SK-N-SH (cell line): ENCODE measurements around the gene AGFG1. TPM values are rescaled to one million over a fixed set of nuclear protein-coding genes. Genes with fewer than 3 reads are reported as not detected.

ENCODE experiments used
- CTCF ChIA-PET: fragments of 300-600, 350-600 bp; formaldehyde crosslinking; extraction: SDS; loops from one replicate; lab custom pipeline; 2021; lab: Yijun Ruan, JAX
- POLR2A ChIA-PET: fragments of 350-600 bp; sonication (Branson Sonifier 250); formaldehyde crosslinking; extraction: SDS; loops from one replicate; lab custom pipeline; 2020; ENCODE audit warnings: antibody characterized with exemption, inconsistent platforms; lab: Yijun Ruan, JAX
- DNase-seq: peaks from one replicate; pipeline ENCODE4 v3.0.0; 2012
- H2AFZ ChIP-seq: fragments of 200-600 bp; sonication (generic); 2 replicates; pipeline ENCODE4 v1.8.1; 2016; ENCODE audit warnings: antibody characterized with exemption, mild to moderate bottlenecking, low read depth
- H3F3A ChIP-seq: fragments of 200-600 bp; sonication (generic); replicated peaks from 2 replicates; pipeline ENCODE3; 2016; ENCODE audit warnings: antibody characterized with exemption, mild to moderate bottlenecking; ENCODE audit not compliant: insufficient read depth
- H3K27ac ChIP-seq, 2 experiments: fragments of 200-500 bp in 1 of 2; fragments of 200-600 bp in 1 of 2; sonication (Bioruptor generic) in 1 of 2; sonication (generic), shearing (Covaris generic) in 1 of 2; 2 replicates each; pipeline versions ENCODE4 v1.5.1 to v1.6.1; 2014 to 2016; ENCODE audit warnings: low read depth in 2 of 2, inconsistent platforms in 1 of 2, low read length in 1 of 2, mild to moderate bottlenecking in 1 of 2, mixed read lengths in 1 of 2
- H3K27me3 ChIP-seq: fragments of 200-600 bp; sonication (generic), shearing (Covaris generic); 2 replicates; pipeline ENCODE4 v1.6.1; 2016; ENCODE audit warnings: mixed run types; ENCODE audit not compliant: insufficient read depth
- H3K36me3 ChIP-seq, 2 experiments: fragments of 200-500 bp in 1 of 2; fragments of 200-600 bp in 1 of 2; sonication (Bioruptor generic) in 1 of 2; sonication (generic) in 1 of 2; replicated peaks in 1 of 2; 2 replicates each; pipeline versions ENCODE3 to v1.5.1; 2014 to 2016; ENCODE audit warnings: low read length in 1 of 2, mild to moderate bottlenecking in 1 of 2; ENCODE audit not compliant: insufficient read depth in 2 of 2, control insufficient read depth in 1 of 2
- H3K4me1 ChIP-seq, 2 experiments: fragments of 200-500 bp in 1 of 2; fragments of 200-600 bp in 1 of 2; sonication (Bioruptor generic) in 1 of 2; sonication (generic), shearing (Covaris generic) in 1 of 2; 2 replicates each; pipeline versions ENCODE4 v1.5.1 to v1.6.1; 2014 to 2016; ENCODE audit warnings: low read depth in 1 of 2, low read length in 1 of 2, mixed run types in 1 of 2; ENCODE audit not compliant: insufficient read depth in 2 of 2, control insufficient read depth in 1 of 2
- H3K4me2 ChIP-seq: fragments of 200-600 bp; sonication (generic), shearing (Covaris generic); 2 replicates; pipeline ENCODE4 v1.6.1; 2017; ENCODE audit warnings: mixed run types
- H3K4me3 ChIP-seq, 2 experiments: fragments of 200-500 bp in 1 of 2; fragments of 200-600 bp in 1 of 2; sonication (Bioruptor generic) in 1 of 2; sonication (generic), shearing (Covaris generic) in 1 of 2; 2 replicates each; pipeline versions ENCODE4 v1.5.1 to v1.8.1; 2014 to 2016; ENCODE audit warnings: low read depth in 2 of 2, inconsistent platforms in 1 of 2, low read length in 1 of 2, mild to moderate bottlenecking in 1 of 2, mixed read lengths in 1 of 2, moderate library complexity in 1 of 2
- H3K79me2 ChIP-seq: fragments of 200-600 bp; sonication (generic); 2 replicates; pipeline ENCODE4 v1.8.1; 2017; ENCODE audit warnings: mild to moderate bottlenecking; ENCODE audit not compliant: insufficient read depth
- H3K9ac ChIP-seq: fragments of 200-600 bp; sonication (generic); 2 replicates; pipeline ENCODE4 v1.6.1; 2017; ENCODE audit warnings: mixed run types
- H3K9me2 ChIP-seq: fragments of 200-600 bp; sonication (generic); 2 replicates; pipeline ENCODE4 v1.6.1; 2017; ENCODE audit warnings: mixed run types
- H3K9me3 ChIP-seq: fragments of 200-600 bp; sonication (generic); 2 replicates; pipeline ENCODE4 v1.6.1; 2017; ENCODE audit warnings: mixed run types, mild to moderate bottlenecking, moderate library complexity
- H4K20me1 ChIP-seq: fragments of 200-600 bp; sonication (generic); 2 replicates; pipeline ENCODE4 v1.6.1; 2017; ENCODE audit warnings: mild to moderate bottlenecking, mixed run types; ENCODE audit not compliant: insufficient read depth
- CTCF ChIP-seq: fragments of 200-600 bp; sonication (generic); IDR thresholded peaks from 2 replicates; pipeline ENCODE4 v1.6.1; 2017; ENCODE audit warnings: antibody characterized with exemption, mild to moderate bottlenecking, moderate library complexity
- ELF1 ChIP-seq: IDR thresholded peaks from 2 replicates; pipeline ENCODE4 v1.4.0; 2012
- EZH2phosphoT487 ChIP-seq: fragments of 200-600 bp; sonication (generic); IDR thresholded peaks from 2 replicates; pipeline ENCODE4 v1.6.1; 2017; ENCODE audit warnings: low read depth, mixed run types, mild to moderate bottlenecking, antibody characterized with exemption, moderate library complexity, borderline replicate concordance
- FOSL2 ChIP-seq: IDR thresholded peaks from 2 replicates; pipeline ENCODE4 v1.4.0; 2012; ENCODE audit warnings: low read depth, mild to moderate bottlenecking, moderate library complexity, borderline replicate concordance
- FOXJ3 ChIP-seq: sonication (generic); formaldehyde crosslinking; IDR thresholded peaks from 2 replicates; pipeline ENCODE4 v1.5.1; 2020; ENCODE audit warnings: mild to moderate bottlenecking, missing genetic modification reagents
- FOXM1 ChIP-seq: IDR thresholded peaks from 2 replicates; pipeline ENCODE4 v1.4.0; 2012; ENCODE audit warnings: low read depth, mild to moderate bottlenecking
- GABPA ChIP-seq: IDR thresholded peaks from 2 replicates; pipeline ENCODE4 v1.4.0; 2012; ENCODE audit warnings: low read depth, mild to moderate bottlenecking
- GATA2 ChIP-seq: sonication (generic); formaldehyde crosslinking; IDR thresholded peaks from 2 replicates; pipeline ENCODE4 v1.5.0; 2020; ENCODE audit warnings: mild to moderate bottlenecking, missing genetic modification reagents
- JUND ChIP-seq: IDR thresholded peaks from 2 replicates; pipeline ENCODE4 v1.4.0; 2012
- POLR2AphosphoS5 ChIP-seq: IDR thresholded peaks from 2 replicates; pipeline ENCODE4 v1.6.1; 2012; ENCODE audit warnings: low read depth, low read length
- RCOR1 ChIP-seq: fragments of 150-350 bp; IDR thresholded peaks from 2 replicates; pipeline ENCODE4 v1.6.1; 2017; ENCODE audit warnings: antibody characterized with exemption, low read length
- RFX5 ChIP-seq: IDR thresholded peaks from 2 replicates; pipeline ENCODE4 v1.6.1; 2012; ENCODE audit warnings: mild to moderate bottlenecking, improper control_type of control experiment, low read length
- TAF1 ChIP-seq: IDR thresholded peaks from 2 replicates; pipeline ENCODE4 v1.6.1; 2012; ENCODE audit warnings: low read depth, mild to moderate bottlenecking, low read length, moderate library complexity, borderline replicate concordance
- TCF12 ChIP-seq: IDR thresholded peaks from 2 replicates; pipeline ENCODE4 v1.4.0; 2012
- YY1 ChIP-seq: IDR thresholded peaks from 2 replicates; pipeline ENCODE4 v1.4.0; 2012; ENCODE audit warnings: low read depth, mild to moderate bottlenecking
- WGBS: methylation state at CpG from one replicate; pipeline ENCODE4 v1.1.6; 2017; ENCODE audit warnings: low lambda C conversion rate; 5-methylcytosine and 5-hydroxymethylcytosine counted together
- polyA plus RNA-seq, 3 experiments: library from polyadenylated mRNA; depleted of rRNA; stranded (reverse); fragments of >200 nt; gene quantifications; 2 replicates each; pipeline ENCODE4 v1.2.3, GENCODE V29; 2012
- TF ChIP-seq, protein P1 (sequence below): IDR thresholded peaks from 2 replicates; pipeline ENCODE4 v1.6.1; 2012; ENCODE audit warnings: mild to moderate bottlenecking, low read depth, low read length, moderate library complexity
- TF ChIP-seq, protein P2 (sequence below): fragments of 150-350 bp; IDR thresholded peaks from 2 replicates; pipeline ENCODE4 v1.6.1; 2017; ENCODE audit warnings: antibody characterized with exemption, low read length, low read depth, borderline replicate concordance

Gene AGFG1
- polyA plus RNA-seq, 1 of the 3 experiments (the other 2 are of a cell fraction) = 42.3 TPM

DNA sequence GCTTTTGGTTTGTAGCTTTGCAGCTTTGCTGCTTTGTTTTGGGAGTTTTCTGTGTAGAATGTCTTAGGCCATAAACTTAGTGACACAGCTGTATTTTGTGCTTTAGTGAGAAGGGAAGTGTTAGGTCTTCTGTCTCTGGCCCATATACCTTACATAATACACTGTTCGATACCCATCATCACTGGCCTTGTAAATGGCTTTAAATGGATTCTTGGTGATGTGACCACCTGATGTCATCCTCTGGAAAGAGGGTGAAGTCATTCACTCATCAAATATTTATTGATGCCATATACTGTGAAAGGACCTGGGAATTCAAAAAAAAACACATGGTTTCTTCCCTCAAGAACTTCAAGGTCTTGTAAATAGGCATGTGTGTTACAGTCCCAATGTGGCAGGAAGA lies 107.8 kb downstream of the AGFG1 start:
- 0 out of 2 replicates have a peak, but pooled peaks cover 3% of the 10 kb centered on the region for H3K9me3 ChIP-seq
- no peaks in the 10 kb centered on the region for H3K9me2 ChIP-seq
- 95% methylated on average over 1 of the region's 1 CpG for WGBS
- H3K79me2 ChIP-seq = no peaks in the 10 kb centered on the region
- no peaks in the 10 kb centered on the region for H3K36me3 ChIP-seq
- H2AFZ ChIP-seq = no peak overlapping the region
- H3K27me3 ChIP-seq = no peaks in the 10 kb centered on the region
- ChIA-PET CTCF (interaction anchor here (0.9 to 1.0 kb wide), 2 partner anchors 15 to 186 kb away, joined by 3 to 4 read pairs; no protein-coding TSS in a partner anchor), POLR2A (no interaction called here)
- H3K4me3 ChIP-seq = no peak overlapping the region
- no peak overlapping the region for H3K4me2 ChIP-seq
- no peaks in the 10 kb centered on the region for H3F3A ChIP-seq
- DNase-seq = no peak
- H4K20me1 ChIP-seq = no peaks in the 10 kb centered on the region
- H3K4me1 ChIP-seq = no peaks in the 10 kb centered on the region
- no peak overlapping the region for H3K9ac ChIP-seq
- no peak overlapping the region for H3K27ac ChIP-seq
- no peak for TF ChIP-seq JUND
- TF ChIP-seq, protein P1, sequence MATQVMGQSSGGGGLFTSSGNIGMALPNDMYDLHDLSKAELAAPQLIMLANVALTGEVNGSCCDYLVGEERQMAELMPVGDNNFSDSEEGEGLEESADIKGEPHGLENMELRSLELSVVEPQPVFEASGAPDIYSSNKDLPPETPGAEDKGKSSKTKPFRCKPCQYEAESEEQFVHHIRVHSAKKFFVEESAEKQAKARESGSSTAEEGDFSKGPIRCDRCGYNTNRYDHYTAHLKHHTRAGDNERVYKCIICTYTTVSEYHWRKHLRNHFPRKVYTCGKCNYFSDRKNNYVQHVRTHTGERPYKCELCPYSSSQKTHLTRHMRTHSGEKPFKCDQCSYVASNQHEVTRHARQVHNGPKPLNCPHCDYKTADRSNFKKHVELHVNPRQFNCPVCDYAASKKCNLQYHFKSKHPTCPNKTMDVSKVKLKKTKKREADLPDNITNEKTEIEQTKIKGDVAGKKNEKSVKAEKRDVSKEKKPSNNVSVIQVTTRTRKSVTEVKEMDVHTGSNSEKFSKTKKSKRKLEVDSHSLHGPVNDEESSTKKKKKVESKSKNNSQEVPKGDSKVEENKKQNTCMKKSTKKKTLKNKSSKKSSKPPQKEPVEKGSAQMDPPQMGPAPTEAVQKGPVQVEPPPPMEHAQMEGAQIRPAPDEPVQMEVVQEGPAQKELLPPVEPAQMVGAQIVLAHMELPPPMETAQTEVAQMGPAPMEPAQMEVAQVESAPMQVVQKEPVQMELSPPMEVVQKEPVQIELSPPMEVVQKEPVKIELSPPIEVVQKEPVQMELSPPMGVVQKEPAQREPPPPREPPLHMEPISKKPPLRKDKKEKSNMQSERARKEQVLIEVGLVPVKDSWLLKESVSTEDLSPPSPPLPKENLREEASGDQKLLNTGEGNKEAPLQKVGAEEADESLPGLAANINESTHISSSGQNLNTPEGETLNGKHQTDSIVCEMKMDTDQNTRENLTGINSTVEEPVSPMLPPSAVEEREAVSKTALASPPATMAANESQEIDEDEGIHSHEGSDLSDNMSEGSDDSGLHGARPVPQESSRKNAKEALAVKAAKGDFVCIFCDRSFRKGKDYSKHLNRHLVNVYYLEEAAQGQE = no peak
- TF ChIP-seq TAF1 = no peak
- no peak for TF ChIP-seq FOXM1
- TF ChIP-seq GABPA = no peak
- no peak for TF ChIP-seq RCOR1
- TF ChIP-seq YY1 = no peak
- no peak for TF ChIP-seq FOSL2
- TF ChIP-seq ELF1 = no peak
- TF ChIP-seq, protein P2, sequence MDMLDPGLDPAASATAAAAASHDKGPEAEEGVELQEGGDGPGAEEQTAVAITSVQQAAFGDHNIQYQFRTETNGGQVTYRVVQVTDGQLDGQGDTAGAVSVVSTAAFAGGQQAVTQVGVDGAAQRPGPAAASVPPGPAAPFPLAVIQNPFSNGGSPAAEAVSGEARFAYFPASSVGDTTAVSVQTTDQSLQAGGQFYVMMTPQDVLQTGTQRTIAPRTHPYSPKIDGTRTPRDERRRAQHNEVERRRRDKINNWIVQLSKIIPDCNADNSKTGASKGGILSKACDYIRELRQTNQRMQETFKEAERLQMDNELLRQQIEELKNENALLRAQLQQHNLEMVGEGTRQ = no peak
- TF ChIP-seq, all 33 proteins: peak for 0

GRCh38 chr2:227582369-227582768 lies 110.4 kb downstream of the AGFG1 start:
- CTCF ChIA-PET = no interaction called here
- TF ChIP-seq FOXJ3 (CRISPR knock-in tag) (no peak), RFX5 (no peak), POLR2AphosphoS5 (no peak), GATA2 (CRISPR knock-in tag) (no peak), EZH2phosphoT487 (no peak), YY1 (no peak), TCF12 (no peak), TAF1 (no peak), CTCF (no peak)
- TF ChIP-seq, protein P1 = no peak
- TF ChIP-seq, protein P2 = no peak

More at GRCh38 chr2:227582369-227582768, 110.4 kb downstream of the AGFG1 start:
- Histone ChIP-seq H2AFZ (no peak overlapping the region), H3K4me1 (no peaks in the 10 kb centered on the region; a peak in 1 of 4 replicates), H3K9ac (no peak overlapping the region), H3K9me2 (no peaks in the 10 kb centered on the region), H3K27me3 (no peaks in the 10 kb centered on the region; the same call in 1 of the 2 replicates), H3K79me2 (no peaks in the 10 kb centered on the region), H3K4me3 (no peak overlapping the region), H3K9me3 (0 out of 2 replicates have a peak, but pooled peaks cover 3% of the 10 kb centered on the region), H3K36me3 (no peaks in the 10 kb centered on the region), H3K27ac (no peak overlapping the region), H4K20me1 (no peaks in the 10 kb centered on the region), H3F3A (no peaks in the 10 kb centered on the region), H3K4me2 (no peak overlapping the region)
- POLR2A ChIA-PET = no interaction called here
- DNase-seq = no peak
